Measurements from ENCODE around the gene MRPL43. TPM values are rescaled to one million over a fixed set of nuclear protein-coding genes. Genes with fewer than 3 reads are reported as not detected.

MRPL43 gene
- total and polyA plus RNA-seq, 2 experiments from 2014 or later = 60.4 to 126 TPM

DNA sequence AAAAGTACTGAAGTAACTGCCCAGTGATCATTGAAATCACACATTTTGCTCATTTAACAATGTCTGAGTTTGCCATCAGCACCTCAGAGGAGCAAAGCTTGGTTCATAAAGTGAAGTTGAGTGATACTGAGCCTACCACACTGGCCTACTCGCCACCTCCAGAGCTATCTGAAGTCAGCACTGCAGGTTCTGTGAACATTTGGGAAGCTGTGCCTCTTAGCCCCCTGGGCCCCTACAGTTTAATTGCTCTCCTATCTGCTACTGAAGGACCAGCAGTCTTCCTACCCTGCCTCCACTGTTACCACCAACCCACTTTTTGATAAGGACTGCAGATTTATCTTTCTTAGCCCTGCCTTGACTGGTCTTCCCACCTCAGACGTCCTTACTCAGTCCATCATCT lies 20.0 kb downstream of the MRPL43 start:
- Mint-ChIP-seq H3K36me3 (ENCODE audit: low read depth) (peaks cover 10% of the 10 kb centered on the region; the same call in 1 of the 3 replicates), H3K4me3 (no peak overlapping the region), H3K27ac (no peak overlapping the region), H3K4me1 (peaks cover 28% of the 10 kb centered on the region), H3K9me3 (no peaks in the 10 kb centered on the region), H3K27me3 (ENCODE audit: insufficient read depth, low read depth, poor library complexity) (peaks cover 11% of the 10 kb centered on the region)
- Histone ChIP-seq H3K27me3 (ENCODE audit: insufficient read depth) (no peaks in the 10 kb centered on the region), H4K20me1 (replicated peaks; ENCODE audit: insufficient read depth) (0 out of 2 replicates have a peak, but pooled peaks cover 4% of the 10 kb centered on the region), H3K4me1 (ENCODE audit: insufficient read depth) (peaks cover 25% of the 10 kb centered on the region), H3K4me2 (no peak overlapping the region), H3K79me2 (replicated peaks; ENCODE audit: insufficient read depth) (no peaks in the 10 kb centered on the region), H2AFZ (no peak overlapping the region), H3K4me3 (no peak overlapping the region), H3K9me2 (ENCODE audit: insufficient read depth) (no peaks in the 10 kb centered on the region), H3K36me3 (ENCODE audit: insufficient read depth) (no peaks in the 10 kb centered on the region), H3K27ac (ENCODE audit: low read depth) (no peak overlapping the region), H3F3A (replicated peaks; ENCODE audit: low read depth) (peaks cover 5% of the 10 kb centered on the region; the same call in 1 of the 2 replicates)
- TF ChIP-seq POLR2AphosphoS5 (IDR thresholded peaks at IDR 0.05; ENCODE audit: low read depth) (no peak), EZH2phosphoT487 (IDR thresholded peaks at IDR 0.05; ENCODE audit: unreplicated experiment) (no peak), JUNB (IDR thresholded peaks at IDR 0.05; ENCODE audit: unreplicated experiment) (no peak), NANOG (IDR thresholded peaks at IDR 0.05; ENCODE audit: borderline replicate concordance) (no peak), EZH2 (IDR thresholded peaks at IDR 0.05; ENCODE audit: low read depth, unreplicated experiment) (no peak)
- TF ChIP-seq, protein P1, sequence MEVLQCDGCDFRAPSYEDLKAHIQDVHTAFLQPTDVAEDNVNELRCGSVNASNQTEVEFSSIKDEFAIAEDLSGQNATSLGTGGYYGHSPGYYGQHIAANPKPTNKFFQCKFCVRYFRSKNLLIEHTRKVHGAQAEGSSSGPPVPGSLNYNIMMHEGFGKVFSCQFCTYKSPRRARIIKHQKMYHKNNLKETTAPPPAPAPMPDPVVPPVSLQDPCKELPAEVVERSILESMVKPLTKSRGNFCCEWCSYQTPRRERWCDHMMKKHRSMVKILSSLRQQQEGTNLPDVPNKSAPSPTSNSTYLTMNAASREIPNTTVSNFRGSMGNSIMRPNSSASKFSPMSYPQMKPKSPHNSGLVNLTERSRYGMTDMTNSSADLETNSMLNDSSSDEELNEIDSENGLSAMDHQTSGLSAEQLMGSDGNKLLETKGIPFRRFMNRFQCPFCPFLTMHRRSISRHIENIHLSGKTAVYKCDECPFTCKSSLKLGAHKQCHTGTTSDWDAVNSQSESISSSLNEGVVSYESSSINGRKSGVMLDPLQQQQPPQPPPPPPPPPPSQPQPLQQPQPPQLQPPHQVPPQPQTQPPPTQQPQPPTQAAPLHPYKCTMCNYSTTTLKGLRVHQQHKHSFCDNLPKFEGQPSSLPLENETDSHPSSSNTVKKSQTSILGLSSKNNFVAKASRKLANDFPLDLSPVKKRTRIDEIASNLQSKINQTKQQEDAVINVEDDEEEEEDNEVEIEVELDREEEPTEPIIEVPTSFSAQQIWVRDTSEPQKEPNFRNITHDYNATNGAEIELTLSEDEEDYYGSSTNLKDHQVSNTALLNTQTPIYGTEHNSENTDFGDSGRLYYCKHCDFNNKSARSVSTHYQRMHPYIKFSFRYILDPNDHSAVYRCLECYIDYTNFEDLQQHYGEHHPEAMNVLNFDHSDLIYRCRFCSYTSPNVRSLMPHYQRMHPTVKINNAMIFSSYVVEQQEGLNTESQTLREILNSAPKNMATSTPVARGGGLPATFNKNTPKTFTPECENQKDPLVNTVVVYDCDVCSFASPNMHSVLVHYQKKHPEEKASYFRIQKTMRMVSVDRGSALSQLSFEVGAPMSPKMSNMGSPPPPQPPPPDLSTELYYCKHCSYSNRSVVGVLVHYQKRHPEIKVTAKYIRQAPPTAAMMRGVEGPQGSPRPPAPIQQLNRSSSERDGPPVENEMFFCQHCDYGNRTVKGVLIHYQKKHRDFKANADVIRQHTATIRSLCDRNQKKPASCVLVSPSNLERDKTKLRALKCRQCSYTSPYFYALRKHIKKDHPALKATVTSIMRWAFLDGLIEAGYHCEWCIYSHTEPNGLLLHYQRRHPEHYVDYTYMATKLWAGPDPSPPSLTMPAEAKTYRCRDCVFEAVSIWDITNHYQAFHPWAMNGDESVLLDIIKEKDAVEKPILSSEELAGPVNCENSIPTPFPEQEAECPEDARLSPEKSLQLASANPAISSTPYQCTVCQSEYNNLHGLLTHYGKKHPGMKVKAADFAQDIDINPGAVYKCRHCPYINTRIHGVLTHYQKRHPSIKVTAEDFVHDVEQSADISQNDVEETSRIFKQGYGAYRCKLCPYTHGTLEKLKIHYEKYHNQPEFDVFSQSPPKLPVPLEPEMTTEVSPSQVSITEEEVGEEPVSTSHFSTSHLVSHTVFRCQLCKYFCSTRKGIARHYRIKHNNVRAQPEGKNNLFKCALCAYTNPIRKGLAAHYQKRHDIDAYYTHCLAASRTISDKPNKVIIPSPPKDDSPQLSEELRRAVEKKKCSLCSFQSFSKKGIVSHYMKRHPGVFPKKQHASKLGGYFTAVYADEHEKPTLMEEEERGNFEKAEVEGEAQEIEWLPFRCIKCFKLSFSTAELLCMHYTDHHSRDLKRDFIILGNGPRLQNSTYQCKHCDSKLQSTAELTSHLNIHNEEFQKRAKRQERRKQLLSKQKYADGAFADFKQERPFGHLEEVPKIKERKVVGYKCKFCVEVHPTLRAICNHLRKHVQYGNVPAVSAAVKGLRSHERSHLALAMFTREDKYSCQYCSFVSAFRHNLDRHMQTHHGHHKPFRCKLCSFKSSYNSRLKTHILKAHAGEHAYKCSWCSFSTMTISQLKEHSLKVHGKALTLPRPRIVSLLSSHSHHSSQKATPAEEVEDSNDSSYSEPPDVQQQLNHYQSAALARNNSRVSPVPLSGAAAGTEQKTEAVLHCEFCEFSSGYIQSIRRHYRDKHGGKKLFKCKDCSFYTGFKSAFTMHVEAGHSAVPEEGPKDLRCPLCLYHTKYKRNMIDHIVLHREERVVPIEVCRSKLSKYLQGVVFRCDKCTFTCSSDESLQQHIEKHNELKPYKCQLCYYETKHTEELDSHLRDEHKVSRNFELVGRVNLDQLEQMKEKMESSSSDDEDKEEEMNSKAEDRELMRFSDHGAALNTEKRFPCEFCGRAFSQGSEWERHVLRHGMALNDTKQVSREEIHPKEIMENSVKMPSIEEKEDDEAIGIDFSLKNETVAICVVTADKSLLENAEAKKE (CRISPR knock-in tag; IDR thresholded peaks at IDR 0.05) = no peak
- no peak for DNase-seq (ENCODE audit: low spot score)
- no peak for ATAC-seq

DNA sequence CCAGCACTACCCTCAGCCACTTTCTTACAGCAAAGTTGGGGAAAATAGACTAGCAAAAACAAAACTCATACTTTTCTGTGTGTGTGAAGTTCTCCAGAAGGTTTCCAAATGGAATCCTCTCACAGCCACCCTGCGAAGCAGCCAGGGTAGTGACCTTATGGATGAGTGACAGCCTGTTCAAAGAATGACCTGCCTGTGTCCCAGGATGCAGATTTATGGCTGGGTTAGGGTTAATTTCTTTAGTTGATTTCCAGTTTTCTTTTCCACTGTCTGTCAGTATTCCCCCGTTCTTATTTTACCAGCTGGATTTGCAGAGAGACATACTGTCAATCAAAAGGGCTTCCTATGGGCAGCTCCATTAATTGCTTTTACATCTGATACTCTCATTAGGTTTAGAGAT lies 20.4 kb downstream of the MRPL43 start:
- H3F3A ChIP-seq (replicated peaks; ENCODE audit: low read depth) = peaks cover 5% of the 10 kb centered on the region; the same call in 1 of the 2 replicates
- ATAC-seq (no peak), DNase-seq (ENCODE audit: low spot score) (no peak)
- no peaks in the 10 kb centered on the region for H3K27me3 ChIP-seq (ENCODE audit: insufficient read depth)
- no peak overlapping the region for H3K27ac ChIP-seq (ENCODE audit: low read depth)
- H3K36me3 Mint-ChIP-seq (ENCODE audit: low read depth) = peaks cover 10% of the 10 kb centered on the region; the same call in 1 of the 3 replicates
- H2AFZ ChIP-seq = no peak overlapping the region
- no peak overlapping the region for H3K27ac Mint-ChIP-seq
- H3K4me1 Mint-ChIP-seq = peaks cover 23% of the 10 kb centered on the region
- H3K4me1 ChIP-seq (ENCODE audit: insufficient read depth) = peaks cover 21% of the 10 kb centered on the region
- no peak overlapping the region for H3K4me2 ChIP-seq
- H3K9me2 ChIP-seq (ENCODE audit: insufficient read depth) = no peaks in the 10 kb centered on the region
- no peaks in the 10 kb centered on the region for H3K9me3 Mint-ChIP-seq
- 0 out of 2 replicates have a peak, but pooled peaks cover under 1% of the 10 kb centered on the region for H3K36me3 ChIP-seq (ENCODE audit: insufficient read depth)
- no peak overlapping the region for H3K4me3 Mint-ChIP-seq
- H3K79me2 ChIP-seq (replicated peaks; ENCODE audit: insufficient read depth) = no peaks in the 10 kb centered on the region
- H3K27me3 Mint-ChIP-seq (ENCODE audit: insufficient read depth, low read depth, poor library complexity) = peaks cover 11% of the 10 kb centered on the region
- peaks cover 5% of the 10 kb centered on the region; the same call in 1 of the 2 replicates for H4K20me1 ChIP-seq (replicated peaks; ENCODE audit: insufficient read depth)
- no peak overlapping the region for H3K4me3 ChIP-seq
- TF ChIP-seq, protein P2, sequence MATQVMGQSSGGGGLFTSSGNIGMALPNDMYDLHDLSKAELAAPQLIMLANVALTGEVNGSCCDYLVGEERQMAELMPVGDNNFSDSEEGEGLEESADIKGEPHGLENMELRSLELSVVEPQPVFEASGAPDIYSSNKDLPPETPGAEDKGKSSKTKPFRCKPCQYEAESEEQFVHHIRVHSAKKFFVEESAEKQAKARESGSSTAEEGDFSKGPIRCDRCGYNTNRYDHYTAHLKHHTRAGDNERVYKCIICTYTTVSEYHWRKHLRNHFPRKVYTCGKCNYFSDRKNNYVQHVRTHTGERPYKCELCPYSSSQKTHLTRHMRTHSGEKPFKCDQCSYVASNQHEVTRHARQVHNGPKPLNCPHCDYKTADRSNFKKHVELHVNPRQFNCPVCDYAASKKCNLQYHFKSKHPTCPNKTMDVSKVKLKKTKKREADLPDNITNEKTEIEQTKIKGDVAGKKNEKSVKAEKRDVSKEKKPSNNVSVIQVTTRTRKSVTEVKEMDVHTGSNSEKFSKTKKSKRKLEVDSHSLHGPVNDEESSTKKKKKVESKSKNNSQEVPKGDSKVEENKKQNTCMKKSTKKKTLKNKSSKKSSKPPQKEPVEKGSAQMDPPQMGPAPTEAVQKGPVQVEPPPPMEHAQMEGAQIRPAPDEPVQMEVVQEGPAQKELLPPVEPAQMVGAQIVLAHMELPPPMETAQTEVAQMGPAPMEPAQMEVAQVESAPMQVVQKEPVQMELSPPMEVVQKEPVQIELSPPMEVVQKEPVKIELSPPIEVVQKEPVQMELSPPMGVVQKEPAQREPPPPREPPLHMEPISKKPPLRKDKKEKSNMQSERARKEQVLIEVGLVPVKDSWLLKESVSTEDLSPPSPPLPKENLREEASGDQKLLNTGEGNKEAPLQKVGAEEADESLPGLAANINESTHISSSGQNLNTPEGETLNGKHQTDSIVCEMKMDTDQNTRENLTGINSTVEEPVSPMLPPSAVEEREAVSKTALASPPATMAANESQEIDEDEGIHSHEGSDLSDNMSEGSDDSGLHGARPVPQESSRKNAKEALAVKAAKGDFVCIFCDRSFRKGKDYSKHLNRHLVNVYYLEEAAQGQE (IDR thresholded peaks at IDR 0.05; ENCODE audit: unreplicated experiment) = no peak
- no peak for TF ChIP-seq ZNF114 (CRISPR knock-in tag; IDR thresholded peaks at IDR 0.05)
- TF ChIP-seq POLR2AphosphoS5 (IDR thresholded peaks at IDR 0.05; ENCODE audit: low read depth) = no peak
- TF ChIP-seq, protein P3, sequence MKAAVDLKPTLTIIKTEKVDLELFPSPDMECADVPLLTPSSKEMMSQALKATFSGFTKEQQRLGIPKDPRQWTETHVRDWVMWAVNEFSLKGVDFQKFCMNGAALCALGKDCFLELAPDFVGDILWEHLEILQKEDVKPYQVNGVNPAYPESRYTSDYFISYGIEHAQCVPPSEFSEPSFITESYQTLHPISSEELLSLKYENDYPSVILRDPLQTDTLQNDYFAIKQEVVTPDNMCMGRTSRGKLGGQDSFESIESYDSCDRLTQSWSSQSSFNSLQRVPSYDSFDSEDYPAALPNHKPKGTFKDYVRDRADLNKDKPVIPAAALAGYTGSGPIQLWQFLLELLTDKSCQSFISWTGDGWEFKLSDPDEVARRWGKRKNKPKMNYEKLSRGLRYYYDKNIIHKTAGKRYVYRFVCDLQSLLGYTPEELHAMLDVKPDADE (IDR thresholded peaks at IDR 0.05) = no peak
